ENCODE measurements around the gene STAG1.
"Not testable (repeated sequence)": the region's sequence is repeated elsewhere in the genome, so short reads cannot be mapped to it uniquely, and the experiment has no call there.

STAG1 gene

GRCh38 chr3:136651581-136651980, 100.6 kb downstream of the STAG1 start:
- no peak for TF ChIP-seq CTCF (IDR thresholded peaks at IDR 0.05; ENCODE audit: insufficient read depth, low read depth, low read length, missing control alignments)
- no peak for DNase-seq (ENCODE audit: low read depth)
- no peak overlapping the region for H3K4me3 ChIP-seq (ENCODE audit: low read length)

- H3K4me3 ChIP-seq (ENCODE audit: low read length) = no peak overlapping the region
- no peak for DNase-seq (ENCODE audit: low read depth)
- TF ChIP-seq CTCF (IDR thresholded peaks at IDR 0.05; ENCODE audit: insufficient read depth, low read depth, low read length, missing control alignments) = no peak
Observed at GRCh38 chr3:136650461-136650860, 101.7 kb downstream of the STAG1 start.

- DNase-seq (ENCODE audit: low read depth) = no peak
- no peak for TF ChIP-seq CTCF (IDR thresholded peaks at IDR 0.05; ENCODE audit: insufficient read depth, low read depth, low read length, missing control alignments)
- no peak overlapping the region for H3K4me3 ChIP-seq (ENCODE audit: low read length)
Observed at GRCh38 chr3:136645915-136646314, 106.3 kb downstream of the STAG1 start.

- DNase-seq (ENCODE audit: low read depth) = no peak
- TF ChIP-seq CTCF (IDR thresholded peaks at IDR 0.05; ENCODE audit: insufficient read depth, low read depth, low read length, missing control alignments) = no peak
- H3K4me3 ChIP-seq (ENCODE audit: low read length) = no peak overlapping the region
Observed at GRCh38 chr3:136644212-136644611, 108.0 kb downstream of the STAG1 start.

- DNase-seq (ENCODE audit: low read depth); H3K4me3 ChIP-seq (ENCODE audit: low read length): not testable (repeated sequence)
Observed at GRCh38 chr3:136643380-136643779, 108.8 kb downstream of the STAG1 start.

- DNase-seq (ENCODE audit: low read depth) = no peak
- no peak for TF ChIP-seq CTCF (IDR thresholded peaks at IDR 0.05; ENCODE audit: insufficient read depth, low read depth, low read length, missing control alignments)
- no peak overlapping the region for H3K4me3 ChIP-seq (ENCODE audit: low read length)
Observed at GRCh38 chr3:136642711-136643110, 109.5 kb downstream of the STAG1 start.

- no peak for TF ChIP-seq CTCF (IDR thresholded peaks at IDR 0.05; ENCODE audit: insufficient read depth, low read depth, low read length, missing control alignments)
- DNase-seq (ENCODE audit: low read depth) = no peak
Observed at GRCh38 chr3:136639069-136639468, 113.1 kb downstream of the STAG1 start.

GRCh38 chr3:136637176-136637575, 115.0 kb downstream of the STAG1 start:
- no peak overlapping the region for H3K4me3 ChIP-seq (ENCODE audit: low read length)
- DNase-seq (ENCODE audit: low read depth) = no peak
- no peak for TF ChIP-seq CTCF (IDR thresholded peaks at IDR 0.05; ENCODE audit: insufficient read depth, low read depth, low read length, missing control alignments)

More at GRCh38 chr3:136639069-136639468, 113.1 kb downstream of the STAG1 start:
- H3K4me3 ChIP-seq (ENCODE audit: low read length) = no peak overlapping the region
